MM.1S (cell line): ENCODE results near the gene KRT80.

ENCODE experiments used
- CTCF ChIP-seq: fragments of 300-600 bp; sonication (generic); IDR thresholded peaks from 2 replicates; pipeline ENCODE4 v1.5.1; 2016; ENCODE audit warnings: antibody characterized with exemption, low read length, mixed read lengths
- EZH2 ChIP-seq: fragments of 300-600 bp; sonication (generic); optimal IDR thresholded peaks from 2 replicates; pipeline ENCODE3; 2017; ENCODE audit warnings: low read depth, mild to moderate bottlenecking, antibody characterized with exemption, low read length, mixed read lengths
- EZH2phosphoT487 ChIP-seq: fragments of 300-600 bp; sonication (generic); IDR thresholded peaks from 2 replicates; pipeline ENCODE4 v1.6.1; 2018; ENCODE audit warnings: antibody characterized with exemption, low read length

- TF ChIP-seq EZH2, result no peak
- TF ChIP-seq CTCF, result no peak
- no peak for TF ChIP-seq EZH2phosphoT487
These were observed 47.3 kb upstream of the KRT80 start for GRCh38 chr12:52238916-52239646.
